ENCODE measurements around the gene YKT6.
"Not testable (repeated sequence)": the region's sequence is repeated elsewhere in the genome, so short reads cannot be mapped to it uniquely, and the experiment has no call there.

YKT6 gene

GRCh38 chr7:44172352-44172751 lies 28.4 kb upstream of the YKT6 start:
- DNase-seq (ENCODE audit: low spot score): no peak

GRCh38 chr7:44172803-44173424 lies 27.9 kb upstream of the YKT6 start:
- DNase-seq (ENCODE audit: low spot score): no peak

GRCh38 chr7:44173911-44174693 lies 26.7 kb upstream of the YKT6 start:
- no peak for DNase-seq (ENCODE audit: low spot score)

GRCh38 chr7:44174694-44174948 lies 26.2 kb upstream of the YKT6 start:
- DNase-seq (ENCODE audit: low spot score): not testable (repeated sequence)

GRCh38 chr7:44175730-44176129 lies 25.0 kb upstream of the YKT6 start:
- no peak for DNase-seq (ENCODE audit: low spot score)

- DNase-seq (ENCODE audit: low spot score): no peak
Measured at GRCh38 chr7:44176486-44176885, 24.3 kb upstream of the YKT6 start.

GRCh38 chr7:44177570-44178131 lies 23.1 kb upstream of the YKT6 start:
- no peak for DNase-seq (ENCODE audit: low spot score)

- DNase-seq (ENCODE audit: low spot score): no peak
Measured at GRCh38 chr7:44180631-44181030, 20.1 kb upstream of the YKT6 start.

GRCh38 chr7:44182827-44183226 lies 18.0 kb upstream of the YKT6 start:
- no peak for DNase-seq (ENCODE audit: low spot score)

- DNase-seq (ENCODE audit: low spot score): no peak
Measured at GRCh38 chr7:44183386-44183785, 17.4 kb upstream of the YKT6 start.

- no peak for DNase-seq (ENCODE audit: low spot score)
Measured at GRCh38 chr7:44184206-44184872, 16.4 kb upstream of the YKT6 start.

GRCh38 chr7:44184873-44185446 lies 15.8 kb upstream of the YKT6 start:
- no peak for DNase-seq (ENCODE audit: low spot score)

- no peak for DNase-seq (ENCODE audit: low spot score)
Measured at GRCh38 chr7:44185729-44186128, 15.0 kb upstream of the YKT6 start.

GRCh38 chr7:44186736-44187135 lies 14.0 kb upstream of the YKT6 start:
- DNase-seq (ENCODE audit: low spot score): no peak

- no peak for DNase-seq (ENCODE audit: low spot score)
Measured at GRCh38 chr7:44187636-44188416, 13.0 kb upstream of the YKT6 start.

GRCh38 chr7:44188480-44189225 lies 12.1 kb upstream of the YKT6 start:
- no peak for DNase-seq (ENCODE audit: low spot score)

- DNase-seq (ENCODE audit: low spot score): no peak
Measured at GRCh38 chr7:44189286-44189992, 11.3 kb upstream of the YKT6 start, which contains the start of gene GCK. Gene GCK, minus strand, starts transcription at chr7:44189439. Its CDS starts 486 bp downstream, at chr7:44188953.

GRCh38 chr7:44189993-44190872 lies 10.5 kb upstream of the YKT6 start:
- no peak for DNase-seq (ENCODE audit: low spot score)

GRCh38 chr7:44191171-44191570 lies 9.6 kb upstream of the YKT6 start:
- DNase-seq (ENCODE audit: low spot score): no peak

Measured in hematopoietic multipotent progenitor cell treated with erythropoietin and hydrocortisone succinate and interleukin-3 and kit ligand, for 17 days (in vitro differentiated cells).